OCI-LY7 (cell line): ENCODE results near the gene TENT5C. TPM values are rescaled to one million over a fixed set of nuclear protein-coding genes. Genes with fewer than 3 reads are reported as not detected.

Experiments
- BruUV-seq: library from RNA; stranded (reverse); fragments of 400-500 nt; replicated peaks from 2 replicates; lab custom pipeline; 2021; lab: Mats Ljungman, UMichigan
- CTCF ChIA-PET: fragments of 300-600 bp; sonication (Branson Sonifier 250); formaldehyde crosslinking; loops from one replicate; lab custom pipeline; 2022; ENCODE audit warnings: antibody characterized with exemption; ENCODE audit not compliant: unreplicated experiment; lab: Charles Lee
- POLR2A ChIA-PET: fragments of 300-600 bp; sonication (Branson Sonifier 250); formaldehyde crosslinking; loops from one replicate; lab custom pipeline; 2022; ENCODE audit warnings: antibody characterized with exemption; lab: Charles Lee
- DNase-seq: peaks from one replicate; pipeline ENCODE4 v3.0.0-alpha.2; 2015; ENCODE audit warnings: low spot score
- H2AFZ ChIP-seq: fragments of 200-600 bp; sonication (generic), shearing (Covaris generic); 2 replicates; pipeline ENCODE4 v1.6.1; 2014; ENCODE audit warnings: mild to moderate bottlenecking, antibody characterized with exemption, low read length, moderate library complexity
- H3K27ac ChIP-seq: fragments of 200-600 bp; sonication (generic); 2 replicates; pipeline ENCODE4 v1.5.1; 2014; ENCODE audit warnings: mixed run types, low read depth, mild to moderate bottlenecking, moderate library complexity, low read length, inconsistent platforms; ENCODE audit not compliant: poor library complexity, severe bottlenecking
- H3K36me3 ChIP-seq: fragments of 200-600 bp; sonication (generic); 2 replicates; pipeline ENCODE4 v1.6.1; 2014; ENCODE audit warnings: mild to moderate bottlenecking, antibody characterized with exemption, low read length, moderate library complexity, mixed read lengths; ENCODE audit not compliant: insufficient read depth
- H3K4me1 ChIP-seq: fragments of 200-600 bp; sonication (generic); 2 replicates; pipeline ENCODE4 v1.5.1; 2014; ENCODE audit warnings: mild to moderate bottlenecking, low read length; ENCODE audit not compliant: insufficient read depth, poor library complexity, severe bottlenecking
- H3K4me2 ChIP-seq: fragments of 200-600 bp; sonication (generic); 2 replicates; pipeline ENCODE4 v1.6.1; 2014; ENCODE audit warnings: mild to moderate bottlenecking, low read length
- H3K4me3 ChIP-seq: fragments of 200-600 bp; sonication (generic); 2 replicates; pipeline ENCODE4 v1.5.1; 2014; ENCODE audit warnings: mild to moderate bottlenecking, low read depth, low read length; ENCODE audit not compliant: poor library complexity, severe bottlenecking
- H3K79me2 ChIP-seq: fragments of 200-600 bp; sonication (generic); 2 replicates; pipeline ENCODE4 v1.6.1; 2016; ENCODE audit warnings: low read depth, mild to moderate bottlenecking, low read length, moderate library complexity, mixed read lengths; ENCODE audit not compliant: insufficient read depth
- H3K9me2 ChIP-seq: fragments of 200-600 bp; sonication (generic); 2 replicates; pipeline ENCODE4 v1.6.1; 2016; ENCODE audit warnings: mild to moderate bottlenecking, low read length, mixed read lengths; ENCODE audit not compliant: insufficient read depth
- H3K9me3 ChIP-seq: fragments of 200-600 bp; sonication (generic); 2 replicates; pipeline ENCODE4 v1.6.1; 2014; ENCODE audit warnings: mild to moderate bottlenecking, mixed run types, low read length, mixed read lengths
- H4K20me1 ChIP-seq: fragments of 200-600 bp; sonication (generic); 2 replicates; pipeline ENCODE4 v1.6.1; 2014; ENCODE audit warnings: mild to moderate bottlenecking, antibody characterized with exemption, low read length, moderate library complexity, mixed read lengths; ENCODE audit not compliant: insufficient read depth
- CTCF ChIP-seq: fragments of 200-600 bp; sonication (generic); conservative IDR thresholded peaks from 2 replicates; pipeline ENCODE4 v1.5.1; 2014; ENCODE audit warnings: mild to moderate bottlenecking, antibody characterized with exemption, low read length, moderate library complexity, mixed read lengths
- EZH2phosphoT487 ChIP-seq: fragments of 200-600 bp; sonication (generic); IDR thresholded peaks from 2 replicates; pipeline ENCODE4 v1.6.1; 2018; ENCODE audit warnings: low read depth, borderline replicate concordance, mild to moderate bottlenecking, mixed run types, antibody characterized with exemption, low read length, moderate library complexity, mixed read lengths
- intact Hi-C: fragments of 100-400 bp; cut with micrococcal nuclease; formaldehyde crosslinking; loops from one replicate; pipeline ENCODE4 v1.10.0; 2022; ENCODE audit not compliant: unreplicated experiment
- total RNA-seq, 2 experiments: library from RNA; depleted of rRNA in 1 of 2; stranded (reverse); fragments of >200 nt in 1 of 2; shearing (Covaris generic) in 1 of 2; gene quantifications; 2 replicates each; pipeline ENCODE4 v1.2.3, GENCODE V29; 2014 to 2022

The TENT5C gene
- total RNA-seq, 2 experiments from 2014 or later, result 13.3 to 31.1 TPM

DNA sequence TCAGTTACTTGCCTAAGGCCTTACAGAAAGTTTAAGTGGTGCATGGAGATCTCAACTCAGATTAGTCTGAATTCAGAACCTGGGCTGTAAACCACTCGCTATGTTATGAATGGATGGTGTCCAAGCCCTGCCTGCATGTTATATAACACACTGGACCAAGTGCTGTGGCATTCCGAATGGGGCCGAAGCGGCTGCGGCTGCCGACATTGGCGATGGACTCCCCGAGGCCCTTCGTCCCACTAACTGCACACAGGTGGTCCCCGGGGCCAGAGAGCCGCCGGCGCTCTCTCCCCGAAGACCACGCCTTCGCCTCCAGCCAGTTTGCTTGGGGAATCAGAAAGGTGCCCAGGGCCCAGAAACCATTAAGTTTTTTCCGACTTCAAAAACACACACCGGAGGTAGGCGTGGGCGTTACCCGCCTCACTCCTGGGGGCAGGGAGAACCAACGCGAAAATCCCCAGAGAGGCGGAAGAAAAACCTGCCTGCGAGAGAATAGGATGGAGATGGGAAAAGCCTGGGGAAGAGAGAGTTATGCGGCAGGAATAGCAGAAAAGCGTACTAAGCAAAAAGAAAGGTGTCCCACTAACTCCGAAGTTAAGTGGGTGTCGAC, 579 bp upstream of the TENT5C start:
- Histone ChIP-seq H3K4me2 (peak overlapping the region; percentile 80), H3K27ac (peak overlapping the region; percentile 1), H3K9me3 (no peaks in the 10 kb centered on the region), H4K20me1 (peaks cover 7% of the 10 kb centered on the region; the same call in 1 of the 2 replicates), H3K4me3 (peak overlapping the region; percentile 90), H2AFZ (peak overlapping the region; percentile 80), H3K9me2 (no peaks in the 10 kb centered on the region), H3K4me1 (peaks cover 27% of the 10 kb centered on the region), H3K36me3 (peaks cover 16% of the 10 kb centered on the region), H3K79me2 (peaks cover 42% of the 10 kb centered on the region; the same call in 1 of the 2 replicates)
- POLR2A ChIA-PET, result interaction anchor here (1.0 to 15.8 kb wide), 5 partner anchors 10 to 70 kb away, joined by 3 to 281 read pairs (median 12); no protein-coding TSS in a partner anchor
- CTCF ChIA-PET, result no interaction called here
- TF ChIP-seq EZH2phosphoT487 (no peak), CTCF (no peak)
- no peak for DNase-seq
- no TSS peak for BruUV-seq
- intact Hi-C loops, result loop anchor here (1.0 to 5.0 kb wide), 2 partner anchors 49 to 152 kb away; no protein-coding TSS in a partner anchor

DNA sequence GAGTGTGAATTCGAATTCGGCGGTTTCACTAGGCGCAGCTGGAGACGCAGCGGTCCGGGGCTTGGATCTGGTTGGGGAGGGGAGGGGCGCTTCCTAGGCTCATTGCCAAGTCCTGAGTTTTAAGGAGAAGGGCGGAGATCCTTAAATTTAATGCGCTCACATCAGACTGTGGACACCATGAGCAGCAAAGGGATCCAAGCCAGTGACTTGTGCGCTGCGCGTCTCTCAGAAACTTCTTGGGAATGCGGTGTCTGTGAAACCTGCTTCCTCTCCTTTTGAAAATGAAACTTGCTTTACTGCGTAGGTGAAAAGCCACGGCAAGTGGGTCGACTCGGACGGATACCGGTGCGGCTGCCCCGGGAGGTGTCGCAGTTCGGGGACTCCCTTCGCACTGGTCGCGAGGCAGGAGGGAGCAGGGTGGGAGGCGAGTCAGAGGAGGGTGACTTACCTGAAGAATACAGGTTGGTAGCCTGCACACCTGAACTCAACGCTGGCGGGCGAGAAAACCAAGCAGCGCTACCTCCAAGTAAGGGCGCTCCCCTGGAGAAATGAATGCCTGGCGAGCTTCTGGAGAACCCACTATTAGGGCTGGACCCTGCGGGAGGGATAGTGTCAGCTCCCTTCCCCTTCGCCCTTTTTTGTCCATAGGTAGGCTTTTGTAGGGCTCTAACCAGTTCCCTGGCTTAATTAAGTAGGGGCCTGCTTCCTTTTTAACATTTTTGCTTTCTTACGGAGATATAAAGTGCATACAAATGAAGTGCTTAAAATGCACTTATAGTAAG, 992 bp downstream of the TENT5C start:
- POLR2A ChIA-PET, result interaction anchor here (0.8 to 15.8 kb wide), 18 partner anchors 8 to 73 kb away, joined by 3 to 281 read pairs (median 5); no protein-coding TSS in a partner anchor
- DNase-seq, result peak; percentile 49

More for the DNA sequence above, 992 bp downstream of the TENT5C start:
- Histone ChIP-seq H3K79me2 (peaks cover 53% of the 10 kb centered on the region; the same call in 1 of the 2 replicates), H3K4me2 (peak overlapping the region; percentile 88), H3K27ac (peak overlapping the region; percentile 35), H3K9me3 (no peaks in the 10 kb centered on the region), H3K9me2 (no peaks in the 10 kb centered on the region), H3K4me3 (peak overlapping the region; percentile 90), H2AFZ (no peak overlapping the region), H4K20me1 (peaks cover 7% of the 10 kb centered on the region; the same call in 1 of the 2 replicates), H3K36me3 (peaks cover 18% of the 10 kb centered on the region), H3K4me1 (peaks cover 34% of the 10 kb centered on the region)
- intact Hi-C loops, result loop anchor here (1.0 to 5.0 kb wide), 4 partner anchors 25 to 150 kb away; no protein-coding TSS in a partner anchor
- TF ChIP-seq EZH2phosphoT487 (no peak), CTCF (peak; percentile 14; the same call in 1 of the 2 replicates)
- BruUV-seq, result no TSS peak
- CTCF ChIA-PET, result interaction anchor here (0.6 to 1.8 kb wide), 8 partner anchors 11 to 72 kb away, joined by 3 to 5 read pairs (median 3); no protein-coding TSS in a partner anchor
